HTERT RPE-1 (cell line): ENCODE data around the gene PAF1.

Source experiments
- in situ Hi-C: fragments of 300-500 bp; cut with MboI; formaldehyde crosslinking; loops from 4 replicates; pipeline ENCODE4 v1.14.3; 2020; ENCODE audit warnings: low sequenced_read_pairs

The PAF1 gene

DNA sequence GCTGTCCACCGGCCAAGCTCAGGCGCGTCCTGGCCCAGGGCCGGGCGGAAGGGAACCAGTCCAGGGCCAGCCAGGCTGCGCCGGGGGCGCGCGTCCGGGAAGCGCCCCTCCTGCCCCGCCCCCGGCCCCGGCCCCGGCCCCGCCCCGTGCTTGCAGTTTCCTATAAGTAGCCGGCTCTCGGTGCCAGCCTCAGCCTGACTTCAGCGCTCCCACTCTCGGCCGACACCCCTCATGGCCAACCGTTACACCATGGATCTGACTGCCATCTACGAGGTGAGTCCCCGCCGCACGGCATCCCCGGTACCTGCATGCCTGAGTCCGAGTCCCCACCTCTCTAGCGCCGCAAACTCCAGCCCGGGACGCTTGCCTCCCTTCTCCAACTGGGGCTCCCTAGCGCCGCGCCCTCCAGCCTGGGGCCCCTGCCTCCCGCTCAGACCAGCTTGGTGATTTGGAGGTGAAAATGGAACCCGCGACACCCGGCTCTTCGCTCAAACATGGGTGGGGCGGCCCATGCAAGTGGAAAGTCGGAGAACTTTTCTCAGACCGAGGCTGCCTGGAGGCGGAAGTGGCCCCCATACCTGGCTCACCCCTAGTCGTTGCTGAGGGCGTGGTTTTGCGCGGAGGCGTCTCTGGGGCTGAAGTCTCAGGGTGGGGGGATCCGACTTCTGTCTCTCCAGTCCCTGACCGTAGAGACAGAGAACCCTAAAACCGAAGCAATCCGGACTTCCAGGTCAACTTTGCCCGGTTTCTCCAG lies 15.9 kb upstream of the PAF1 start, which contains the start of gene ZFP36:
Gene ZFP36, plus strand, starts transcription at position 192 of the 754 bp plus-strand sequence. Its CDS starts 58 bp downstream, at position 250.
- in situ Hi-C loops, result no loop called here

DNA sequence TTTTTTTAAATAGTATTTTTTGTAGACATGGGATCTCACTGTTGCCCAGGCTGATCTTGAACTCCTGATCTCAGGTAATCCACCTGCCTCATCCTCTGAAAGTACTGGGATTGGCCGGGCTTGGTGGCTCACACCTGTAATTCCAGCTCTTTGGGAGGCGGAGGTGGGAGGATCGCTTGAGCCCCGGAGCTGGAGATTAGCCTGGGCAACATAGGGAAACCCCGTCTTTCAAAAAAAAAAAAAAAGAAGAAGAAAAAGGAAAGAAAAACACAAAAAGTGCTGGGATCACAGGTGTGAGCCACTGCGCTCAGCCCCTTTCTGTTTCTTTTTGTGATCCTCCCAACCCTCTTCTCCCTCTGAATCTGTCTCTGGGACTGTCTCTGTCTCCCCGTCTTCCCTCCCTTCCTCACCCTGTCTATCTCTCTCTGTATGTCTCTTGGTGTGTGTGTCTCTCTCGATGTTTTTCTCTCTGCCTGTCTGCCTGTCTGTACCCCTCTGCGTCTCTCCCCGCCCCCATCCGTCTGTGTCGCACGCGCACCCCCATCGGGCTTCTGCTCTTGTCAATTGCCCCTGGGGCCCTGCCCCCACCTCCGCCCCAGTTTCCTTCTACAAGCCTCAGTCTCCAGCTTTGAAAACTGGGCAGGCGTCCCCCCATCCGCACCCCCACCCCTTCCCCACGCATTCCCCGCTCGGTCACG lies 15.2 kb upstream of the PAF1 start:
- in situ Hi-C loops, result no loop called here

DNA sequence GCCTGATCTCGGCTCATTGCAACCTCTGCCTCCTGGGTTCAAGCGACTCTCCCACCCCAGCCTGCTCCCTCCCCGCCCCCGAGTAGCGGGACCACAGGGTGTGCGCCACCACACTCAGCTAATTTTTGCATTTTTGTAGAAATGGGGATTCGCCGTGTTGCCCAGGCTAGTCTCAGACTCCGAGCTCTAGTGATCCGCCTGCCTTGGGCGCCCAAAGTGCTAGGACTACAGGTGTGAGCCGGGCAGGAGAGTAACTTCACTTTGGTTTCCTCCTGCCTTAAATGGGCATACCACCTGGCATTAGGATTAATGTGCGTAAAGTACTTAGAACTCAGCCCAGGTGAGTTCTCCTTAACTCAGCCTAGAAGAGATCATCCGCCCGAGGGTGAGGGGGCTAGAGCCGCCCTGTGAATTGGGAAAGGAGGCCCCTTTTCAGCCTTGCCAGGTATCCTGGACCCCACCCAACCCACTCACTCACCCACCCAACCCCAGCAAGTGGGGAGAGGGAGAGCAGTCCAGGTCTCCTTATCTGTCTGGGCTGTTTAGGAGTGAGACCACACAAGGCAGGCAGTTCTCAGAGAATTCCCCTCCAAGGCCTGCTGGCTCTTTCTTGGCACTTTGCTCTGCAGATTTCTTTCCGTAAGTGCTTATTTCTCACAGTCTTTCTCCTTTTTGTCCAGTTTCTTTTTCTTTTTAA lies 14.5 kb upstream of the PAF1 start:
- in situ Hi-C loops, result no loop called here

DNA sequence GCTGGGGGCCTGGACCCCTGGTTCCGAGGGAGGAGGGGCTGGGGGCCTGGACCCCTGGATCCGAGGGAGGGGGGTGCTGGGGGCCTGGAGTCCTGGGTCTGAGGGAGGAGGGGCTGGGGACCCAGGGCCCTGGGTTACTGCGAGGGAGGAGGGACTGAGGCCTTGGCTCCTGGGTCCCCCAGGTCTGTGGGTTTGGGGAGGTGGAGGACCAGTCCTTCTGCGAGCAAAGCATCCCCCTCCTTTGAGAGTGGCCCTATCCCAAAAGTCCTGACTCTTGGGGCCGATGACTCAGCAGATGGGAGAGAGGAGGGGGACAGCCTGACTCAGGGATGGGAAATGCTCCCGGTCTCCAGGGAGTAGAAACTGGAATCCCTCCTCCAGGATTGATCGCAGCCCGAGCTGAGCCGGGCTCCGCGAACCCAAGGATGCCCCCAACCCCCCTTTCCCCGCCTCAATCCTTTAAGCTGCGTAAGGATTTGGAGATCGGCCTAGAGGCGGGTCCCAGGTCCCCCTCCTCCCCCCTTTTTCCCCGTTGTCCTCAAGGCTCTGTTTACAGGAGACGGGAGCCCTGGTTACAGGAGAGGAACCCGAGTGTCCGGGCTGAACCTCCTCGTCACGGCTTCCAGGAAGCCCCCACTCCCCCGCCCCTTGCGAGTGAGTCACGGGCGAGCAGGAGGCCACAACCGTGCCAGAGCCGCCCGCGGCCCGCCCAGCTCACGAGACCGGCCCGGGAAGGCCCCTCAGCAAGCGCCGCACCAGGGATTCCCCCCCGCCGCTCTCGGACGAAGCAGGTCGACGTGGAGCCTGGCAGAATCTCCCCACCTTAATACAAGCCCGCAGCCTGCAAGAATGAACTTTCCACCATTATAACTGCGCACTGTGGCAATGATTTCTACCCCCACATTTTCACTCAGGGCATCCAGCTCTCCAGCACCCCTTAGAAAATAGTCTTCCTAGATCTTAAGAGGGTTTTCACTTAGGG lies 12.7 kb upstream of the PAF1 start:
- in situ Hi-C loops, result no loop called here

DNA sequence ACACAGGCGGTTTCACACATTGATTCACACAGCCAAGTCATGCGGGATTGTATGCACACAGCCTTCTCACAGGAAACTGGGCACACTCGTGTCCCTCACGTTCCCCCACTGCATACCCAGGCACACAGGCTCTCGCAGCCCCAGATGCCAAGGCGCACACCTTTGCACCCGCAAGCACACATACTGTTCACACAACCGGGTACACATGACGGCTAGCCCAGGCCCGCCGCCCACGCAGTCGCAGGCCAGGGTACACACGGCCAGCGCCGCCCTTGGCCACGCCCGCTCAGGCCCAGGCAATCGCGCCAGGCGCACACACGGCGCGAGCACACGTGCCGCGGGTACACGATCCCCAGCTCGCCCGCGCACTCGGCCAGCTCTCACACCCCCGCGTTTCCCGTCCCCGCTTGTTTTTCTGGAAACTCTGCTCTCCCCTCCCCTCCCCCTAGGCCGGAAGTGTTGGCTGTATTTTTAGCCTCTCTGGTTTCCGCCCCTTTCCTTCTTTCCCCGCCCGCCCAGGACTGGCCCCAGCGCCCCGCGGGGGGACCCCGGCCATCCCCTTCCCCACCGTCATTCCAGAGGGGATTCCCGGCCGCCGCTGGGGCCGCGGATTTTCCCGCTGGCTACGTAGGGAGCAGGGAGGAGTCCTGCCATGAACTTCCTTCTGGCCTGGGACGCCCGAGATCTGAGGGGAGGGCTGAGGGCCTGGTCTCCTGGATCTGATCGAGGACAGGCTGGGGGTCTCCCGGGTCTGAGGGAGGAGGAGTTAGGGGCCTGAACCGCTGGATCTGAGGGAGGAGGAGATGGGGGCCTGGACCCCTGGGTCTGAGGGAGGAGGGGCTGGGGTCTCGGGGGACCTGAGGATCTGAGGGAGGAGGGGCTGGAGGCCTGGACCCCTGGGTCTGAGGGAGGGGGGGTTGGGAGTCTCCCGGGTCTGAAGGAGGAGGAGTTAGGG lies 11.7 kb upstream of the PAF1 start:
- in situ Hi-C loops, result no loop called here

DNA sequence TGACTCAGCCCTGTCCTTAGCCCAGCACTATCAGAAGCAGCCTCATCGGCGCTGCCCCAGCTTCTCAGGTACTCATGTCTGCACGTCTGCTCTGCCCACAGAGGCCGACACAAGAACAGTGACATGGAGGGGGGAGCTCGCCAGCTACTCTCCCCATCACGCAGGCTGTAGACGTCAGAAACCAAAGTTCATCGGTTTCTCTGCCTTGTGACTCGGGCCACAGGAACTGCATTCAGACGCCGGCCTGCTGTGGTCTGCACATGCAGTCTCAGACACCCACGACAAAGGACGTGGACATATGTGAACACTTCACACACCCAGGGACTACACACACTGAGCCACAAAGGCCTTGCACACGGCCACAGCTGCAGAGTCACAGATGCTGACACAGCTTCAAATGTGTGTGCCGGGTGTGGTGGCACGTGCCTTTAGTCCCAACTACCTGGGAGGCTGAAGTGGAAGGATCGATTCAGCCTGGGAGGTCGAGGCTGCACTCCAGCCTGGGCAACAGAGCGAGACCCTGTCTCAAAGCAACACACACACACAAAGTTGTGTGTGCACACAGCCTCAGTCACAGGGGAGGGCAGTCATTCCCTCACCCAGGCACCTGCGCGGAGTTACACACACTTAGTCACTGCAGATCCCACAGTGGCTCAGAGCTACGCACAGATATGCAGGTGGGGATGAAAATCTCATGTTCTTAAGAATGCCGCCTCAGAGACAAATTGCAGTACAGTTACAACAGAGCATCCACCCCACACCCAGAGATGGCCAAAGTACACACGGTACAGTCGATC lies 10.8 kb upstream of the PAF1 start:
- in situ Hi-C loops, result no loop called here

DNA sequence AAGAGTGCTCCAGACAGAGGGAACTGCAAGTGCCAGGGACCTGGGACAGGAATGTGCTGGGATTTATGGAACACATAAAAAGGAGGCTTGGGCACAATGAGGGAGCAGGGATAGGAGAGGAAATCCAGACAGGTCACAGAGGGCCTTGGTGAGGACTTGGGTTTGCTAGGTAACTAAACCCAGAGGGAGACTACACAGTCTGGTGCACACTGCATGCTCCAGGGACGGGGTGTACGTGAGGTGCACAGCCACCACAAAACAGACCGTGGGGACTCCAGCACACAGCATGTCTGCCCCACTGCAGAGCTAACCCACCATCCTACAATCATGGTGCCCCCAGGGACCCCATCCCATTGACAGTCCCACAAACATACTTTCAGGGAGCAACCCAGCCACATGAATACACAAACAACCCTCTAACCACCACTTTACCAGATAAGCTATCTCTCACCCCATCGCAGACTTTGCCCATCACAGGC lies 10.2 kb upstream of the PAF1 start:
- in situ Hi-C loops, result no loop called here

DNA sequence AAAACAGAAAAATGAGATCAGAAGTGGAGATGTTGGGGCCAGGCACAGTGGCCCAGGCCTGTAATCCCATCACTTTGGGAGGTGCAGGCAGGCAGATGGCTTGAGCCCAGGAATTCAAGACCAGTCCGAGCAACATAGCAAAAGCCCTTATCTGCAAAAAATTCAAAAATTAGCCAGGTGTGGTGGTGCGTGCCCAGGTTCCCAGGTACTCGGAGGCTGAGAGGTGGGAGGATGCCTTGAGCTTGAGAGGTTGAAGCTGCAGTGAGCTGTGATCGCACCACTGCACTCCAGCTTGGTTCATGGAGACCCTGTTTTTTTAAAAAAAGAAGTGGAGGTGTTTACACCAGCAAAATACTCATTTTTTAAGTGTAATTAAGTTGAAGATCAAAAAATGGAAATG lies 9.2 kb upstream of the PAF1 start:
- in situ Hi-C loops, result no loop called here

DNA sequence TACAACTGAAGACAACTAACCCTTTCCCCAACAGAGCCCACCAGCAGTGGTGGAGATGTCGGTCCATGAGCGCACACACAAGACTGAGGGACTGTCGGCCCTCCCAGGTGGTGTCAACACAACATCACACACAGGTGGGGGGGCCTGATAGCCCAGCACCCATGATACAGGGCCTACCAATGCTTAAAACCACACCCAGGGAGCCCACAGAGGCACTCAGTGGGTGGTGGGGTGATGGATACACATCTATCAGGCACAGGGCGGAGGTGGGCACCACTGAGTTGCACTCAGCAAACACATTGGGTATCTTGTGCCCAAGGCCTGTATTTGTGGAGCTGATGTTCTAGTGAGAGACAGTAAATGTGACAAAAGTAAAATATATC lies 8.8 kb upstream of the PAF1 start:
- in situ Hi-C loops, result no loop called here

DNA sequence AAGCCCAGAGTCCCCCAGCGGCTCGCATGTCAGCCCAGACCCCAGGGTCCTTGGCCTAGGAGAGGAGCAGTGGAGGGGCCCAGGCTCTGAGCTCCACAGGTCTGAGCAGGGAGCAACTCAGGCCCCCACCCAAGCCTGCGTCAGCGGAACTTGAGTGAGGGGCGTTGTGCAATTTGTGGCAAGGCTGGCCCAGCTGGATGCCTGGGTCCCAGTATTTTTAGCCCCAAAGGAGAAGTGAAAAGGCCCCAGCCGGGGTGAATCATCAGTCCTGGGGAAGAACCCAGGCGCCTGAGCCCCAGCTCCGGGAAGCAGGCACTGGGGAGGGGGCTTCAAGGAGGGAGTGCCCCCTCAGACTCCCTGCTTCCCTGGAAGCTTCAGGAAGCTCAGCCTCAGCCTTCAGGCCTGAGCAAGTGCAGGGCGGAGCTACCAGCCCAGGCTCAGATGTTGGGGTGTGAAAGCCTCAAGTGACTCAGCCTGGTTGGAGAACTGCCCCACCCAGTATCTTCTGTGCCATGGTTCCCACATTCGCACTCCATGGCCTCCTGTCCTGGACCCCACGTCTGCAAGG lies 7.5 kb upstream of the PAF1 start:
- in situ Hi-C loops, result no loop called here

DNA sequence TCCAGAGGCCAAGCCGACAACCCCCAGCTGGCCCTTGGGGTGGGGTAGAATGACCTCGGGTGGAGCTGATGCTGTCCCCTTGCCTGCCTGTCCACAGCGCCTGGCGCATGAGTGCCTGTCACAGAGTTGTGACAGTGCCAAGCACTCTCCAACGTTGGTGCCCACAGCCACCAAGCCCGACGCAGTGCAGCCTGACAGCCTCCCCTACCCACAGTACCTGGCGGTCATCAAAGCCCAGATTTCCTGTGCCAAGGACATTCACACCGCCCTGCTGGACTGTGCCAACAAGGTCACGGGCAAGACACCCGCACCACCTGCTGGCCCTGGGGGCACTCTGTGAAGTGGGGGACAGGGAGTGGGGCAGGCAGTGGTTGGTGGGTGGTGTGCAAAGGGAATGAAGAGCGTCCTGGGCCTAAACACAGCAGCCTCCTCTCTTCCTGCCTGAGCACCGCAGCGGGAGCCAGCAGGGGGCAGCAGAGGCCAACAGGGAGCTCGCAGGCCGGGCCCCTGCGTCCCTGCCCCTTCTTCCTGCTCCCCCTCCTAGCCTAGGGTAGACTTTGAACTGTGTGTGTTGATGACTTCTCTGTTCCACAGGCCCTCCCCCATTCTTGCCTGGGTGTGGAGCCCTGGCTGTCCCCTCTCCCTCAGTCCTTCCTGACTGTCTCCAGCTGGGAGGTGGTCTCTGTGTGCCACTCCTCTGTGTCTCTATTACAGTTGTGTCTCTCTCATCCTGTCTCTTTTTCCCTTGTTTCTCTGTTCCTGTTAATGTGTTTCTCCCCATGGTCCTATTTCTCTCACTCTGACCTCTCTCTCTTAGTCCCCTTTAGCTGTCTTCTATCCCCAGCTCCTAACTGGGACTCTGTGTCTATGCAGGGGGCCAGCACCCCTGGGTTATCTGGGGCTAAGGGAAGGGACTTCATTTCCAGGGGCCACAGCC lies 6.7 kb upstream of the PAF1 start:
- in situ Hi-C loops, result no loop called here

DNA sequence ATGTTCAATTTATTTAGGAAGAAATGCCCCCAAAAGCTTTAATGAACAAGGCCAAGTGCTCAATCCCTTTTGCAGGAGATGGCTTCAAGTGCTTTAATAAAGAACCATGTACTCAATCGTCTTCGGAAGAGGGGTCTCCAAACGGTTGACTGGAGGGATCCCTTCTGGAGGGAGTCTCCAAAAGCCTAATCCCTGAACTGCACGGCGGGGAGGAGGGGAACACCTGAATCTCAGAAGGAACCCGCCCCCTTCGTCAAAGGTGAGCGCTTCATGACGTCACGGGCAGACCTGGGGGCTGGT lies 505 bp downstream of the PAF1 start:
- in situ Hi-C loops, result no loop called here

DNA sequence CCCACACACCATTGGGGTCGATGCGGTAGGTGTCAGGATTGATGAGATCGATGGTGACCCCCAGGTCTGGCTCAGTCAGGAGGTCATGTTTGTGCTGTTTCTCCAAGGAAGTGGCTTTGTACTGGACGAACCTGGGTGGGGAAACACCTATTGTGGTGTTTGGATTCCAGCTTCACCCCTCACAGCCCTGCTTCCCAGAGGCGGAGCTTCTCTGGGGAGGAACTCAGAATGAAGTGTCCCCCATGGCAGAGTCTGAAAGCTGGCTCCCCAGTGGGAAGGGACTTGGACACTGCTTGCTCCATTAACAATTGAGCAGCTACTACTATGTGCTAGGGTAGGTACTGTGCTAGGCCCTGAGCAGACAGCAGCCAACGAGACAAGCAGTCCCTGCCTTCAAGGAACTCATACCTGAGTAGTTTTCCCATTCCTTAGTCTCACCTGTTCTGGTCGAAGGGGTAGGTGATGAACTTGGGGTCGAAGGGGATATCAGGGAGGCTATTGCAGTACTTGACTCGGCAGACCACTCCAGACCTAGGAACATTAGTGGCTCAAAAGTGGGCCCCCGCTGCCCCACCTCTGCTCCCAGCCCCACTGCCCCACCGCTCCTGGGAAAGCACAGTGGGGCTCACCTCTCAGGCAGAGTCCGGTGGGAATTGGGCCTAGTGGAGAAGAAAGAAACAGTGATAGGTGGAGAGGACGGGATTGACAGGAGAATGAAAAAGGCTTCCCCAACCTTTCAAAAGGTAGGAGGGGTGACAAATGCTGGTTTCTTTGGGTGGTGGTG lies 1.1 kb downstream of the PAF1 start:
- in situ Hi-C loops, result no loop called here

DNA sequence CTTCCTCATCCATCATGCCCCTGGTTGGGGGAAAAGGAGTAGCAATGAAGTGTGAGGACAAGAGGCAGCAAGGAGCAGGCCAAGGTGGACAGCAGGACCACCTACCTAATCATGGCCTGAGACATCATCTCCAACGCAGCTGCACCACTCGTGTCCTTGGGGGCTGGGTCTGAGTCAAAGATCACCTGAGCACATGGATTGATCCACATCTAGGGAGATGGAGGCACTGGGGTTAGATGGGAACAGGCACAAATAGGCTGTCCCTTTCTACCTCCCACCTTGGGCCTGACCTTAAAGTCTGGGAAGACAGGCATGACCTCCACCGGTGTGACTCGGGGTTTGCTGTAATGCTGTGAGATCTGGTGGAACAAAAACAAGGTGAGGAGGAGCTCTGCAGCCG lies 2.2 kb downstream of the PAF1 start:
- in situ Hi-C loops, result no loop called here

DNA sequence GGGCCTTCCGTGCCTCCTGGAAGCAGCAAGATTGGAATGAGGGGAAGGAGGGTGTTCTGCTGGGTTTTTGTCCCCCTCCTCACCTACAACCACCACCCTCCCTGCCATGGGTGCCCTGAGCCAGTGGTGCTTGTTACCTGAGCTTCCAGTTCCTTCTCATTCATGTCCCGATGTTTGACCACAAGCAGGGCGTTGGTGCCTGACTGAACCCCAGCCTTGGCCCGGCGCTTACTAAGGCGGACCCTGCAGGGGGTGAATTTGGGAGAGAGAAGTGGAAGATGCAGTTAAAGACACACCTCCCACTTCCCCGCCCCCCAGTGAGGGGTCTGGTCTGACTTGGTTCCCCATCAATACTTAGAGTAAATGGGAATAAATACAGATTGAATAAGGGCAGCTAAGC lies 4.3 kb downstream of the PAF1 start:
- in situ Hi-C loops, result no loop called here

DNA sequence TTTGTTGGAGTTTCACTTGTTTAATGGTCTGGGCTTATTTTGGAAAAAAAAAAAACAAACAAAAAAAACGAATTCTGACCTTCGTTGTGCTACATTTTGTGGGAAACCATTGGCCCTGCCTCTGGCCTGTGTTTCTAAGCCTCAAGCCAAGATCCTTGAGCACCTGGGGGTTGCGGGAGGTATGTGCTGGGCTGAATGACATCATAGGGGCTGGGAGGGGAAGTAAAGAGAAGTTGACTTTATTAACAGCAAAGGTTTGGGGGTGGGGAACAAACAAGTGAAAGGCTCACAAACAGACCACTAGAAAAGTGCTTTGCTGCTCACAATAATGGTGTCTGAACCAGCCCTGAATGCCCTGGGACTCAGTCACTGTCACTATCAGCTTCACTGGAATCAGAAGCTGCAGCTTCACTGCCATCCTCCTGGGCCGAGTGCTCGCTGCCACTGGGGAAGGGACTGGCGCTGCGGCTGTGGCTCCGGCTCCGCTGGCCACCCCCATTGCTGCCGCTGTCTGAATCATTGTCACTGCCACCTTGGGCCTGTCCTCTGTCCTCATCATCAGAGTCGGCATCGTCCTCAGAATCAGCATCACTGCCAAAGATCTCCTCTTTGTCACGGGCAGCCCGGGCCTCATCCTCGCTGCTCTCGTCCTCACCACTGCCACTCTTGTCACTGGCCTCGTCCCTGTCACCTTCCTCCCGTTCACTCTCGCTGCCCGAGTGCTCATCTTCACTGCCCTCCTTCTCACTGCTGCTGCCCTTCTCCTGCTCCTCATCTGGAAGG lies 5.1 kb downstream of the PAF1 start:
- in situ Hi-C loops, result no loop called here
